Glomerular endothelial cell (primary cell): ENCODE data around the gene FAM13C. TPM values are rescaled to one million over a fixed set of nuclear protein-coding genes. Genes with fewer than 3 reads are reported as not detected.

Experiments used
- DNase-seq: peaks from one replicate; pipeline ENCODE4 v3.0.0-alpha.2; 2011; ENCODE audit warnings: low read depth, low spot score; ENCODE audit errors: extremely low read depth
- total RNA-seq: library from RNA; depleted of rRNA; stranded (reverse); fragments of >200 nt; gene quantifications from 2 replicates; pipeline ENCODE4 v1.2.3, GENCODE V29; 2015

Gene FAM13C
- total RNA-seq, 1 donor from 2014 or later = 6.5 TPM

GRCh38 chr10:59283456-59284091, 78.8 kb downstream of the FAM13C start:
- DNase-seq = no peak

GRCh38 chr10:59281861-59282260, 80.5 kb downstream of the FAM13C start:
- DNase-seq = no peak

GRCh38 chr10:59279991-59280505, 82.3 kb downstream of the FAM13C start:
- no peak for DNase-seq

GRCh38 chr10:59279476-59279875, 82.9 kb downstream of the FAM13C start:
- no peak for DNase-seq

GRCh38 chr10:59276919-59277318, 85.4 kb downstream of the FAM13C start:
- DNase-seq = no peak

GRCh38 chr10:59276133-59276532, 86.2 kb downstream of the FAM13C start:
- DNase-seq = no peak

- DNase-seq = no peak
These were observed 88.9 kb downstream of the FAM13C start for GRCh38 chr10:59273445-59273844.

GRCh38 chr10:59272061-59272460, 90.3 kb downstream of the FAM13C start:
- no peak for DNase-seq

GRCh38 chr10:59271160-59271559, 91.2 kb downstream of the FAM13C start:
- no peak for DNase-seq

GRCh38 chr10:59270492-59270891, 91.9 kb downstream of the FAM13C start:
- no peak for DNase-seq

- no peak for DNase-seq
These were observed 92.7 kb downstream of the FAM13C start for GRCh38 chr10:59269651-59270050.

GRCh38 chr10:59268460-59268859, 93.9 kb downstream of the FAM13C start:
- no peak for DNase-seq

- DNase-seq = no peak
These were observed 96.0 kb downstream of the FAM13C start for GRCh38 chr10:59266321-59266720.

- DNase-seq = no peak
These were observed 97.2 kb downstream of the FAM13C start for GRCh38 chr10:59265141-59265540.

- no peak for DNase-seq
These were observed 103.5 kb downstream of the FAM13C start for GRCh38 chr10:59258890-59259289.

- no peak for DNase-seq
These were observed 105.1 kb downstream of the FAM13C start for GRCh38 chr10:59257224-59257623.

GRCh38 chr10:59255463-59255862, 106.9 kb downstream of the FAM13C start:
- no peak for DNase-seq

- DNase-seq = no peak
These were observed 109.9 kb downstream of the FAM13C start for GRCh38 chr10:59252491-59252890.

GRCh38 chr10:59245686-59246085, 116.7 kb downstream of the FAM13C start:
- DNase-seq = no peak

- no peak for DNase-seq
These were observed 117.5 kb downstream of the FAM13C start for GRCh38 chr10:59244871-59245270.

- DNase-seq = no peak
These were observed 118.6 kb downstream of the FAM13C start for GRCh38 chr10:59243611-59244195.

GRCh38 chr10:59242991-59243390, 119.4 kb downstream of the FAM13C start:
- DNase-seq = no peak

GRCh38 chr10:59242057-59242456, 120.3 kb downstream of the FAM13C start:
- DNase-seq = no peak
